CD4-positive, alpha-beta T cell treated with Interleukin-12 subunit alpha and Interleukin-12 subunit beta, for 1 hour (primary cell): ENCODE measurements around the gene ACOT6.
"Not testable (repeated sequence)": the region's sequence is repeated elsewhere in the genome, so short reads cannot be mapped to it uniquely, and the experiment has no call there.

Experiments used
- DNase-seq: peaks from one replicate; pipeline ENCODE4 v3.0.0-alpha.2; 2020

The ACOT6 gene, protein sequence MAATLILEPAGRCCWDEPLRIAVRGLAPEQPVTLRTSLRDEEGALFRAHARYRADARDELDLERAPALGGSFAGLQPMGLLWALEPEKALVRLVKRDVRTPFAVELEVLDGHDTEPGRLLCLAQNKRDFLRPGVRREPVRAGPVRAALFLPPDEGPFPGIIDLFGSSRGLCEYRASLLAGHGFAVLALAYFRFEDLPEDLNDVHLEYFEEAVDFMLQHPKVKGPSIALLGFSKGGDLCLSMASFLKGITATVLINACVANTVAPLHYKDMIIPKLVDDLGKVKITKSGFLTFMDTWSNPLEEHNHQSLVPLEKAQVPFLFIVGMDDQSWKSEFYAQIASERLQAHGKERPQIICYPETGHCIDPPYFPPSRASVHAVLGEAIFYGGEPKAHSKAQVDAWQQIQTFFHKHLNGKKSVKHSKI

DNA sequence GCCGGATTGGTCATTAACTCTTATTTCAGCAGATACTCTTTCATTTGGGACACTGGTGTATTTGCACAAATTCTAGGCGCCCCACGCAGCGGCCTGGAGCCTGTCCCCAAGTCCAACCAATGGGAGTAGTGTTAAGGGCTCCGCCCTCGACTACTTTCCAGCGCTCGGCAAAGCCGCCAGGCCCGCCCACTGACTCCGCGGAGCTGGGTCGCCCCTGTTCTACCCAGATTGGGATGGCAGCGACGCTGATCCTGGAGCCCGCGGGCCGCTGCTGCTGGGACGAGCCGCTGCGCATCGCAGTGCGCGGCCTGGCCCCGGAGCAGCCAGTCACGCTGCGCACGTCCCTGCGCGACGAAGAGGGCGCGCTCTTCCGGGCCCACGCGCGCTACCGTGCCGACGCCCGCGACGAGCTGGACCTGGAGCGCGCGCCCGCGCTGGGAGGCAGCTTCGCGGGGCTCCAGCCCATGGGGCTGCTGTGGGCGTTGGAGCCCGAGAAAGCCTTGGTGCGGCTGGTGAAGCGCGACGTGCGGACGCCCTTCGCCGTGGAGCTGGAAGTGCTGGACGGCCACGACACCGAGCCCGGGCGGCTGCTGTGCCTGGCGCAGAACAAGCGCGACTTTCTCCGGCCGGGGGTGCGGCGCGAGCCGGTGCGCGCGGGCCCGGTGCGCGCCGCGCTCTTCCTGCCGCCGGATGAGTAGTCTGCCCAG lies at the start of gene ACOT6:
Gene ACOT6, plus strand, starts transcription at position 179 of the 707 bp plus-strand sequence. Its CDS starts 55 bp downstream, at position 234.
- DNase-seq: peak; percentile 70

DNA sequence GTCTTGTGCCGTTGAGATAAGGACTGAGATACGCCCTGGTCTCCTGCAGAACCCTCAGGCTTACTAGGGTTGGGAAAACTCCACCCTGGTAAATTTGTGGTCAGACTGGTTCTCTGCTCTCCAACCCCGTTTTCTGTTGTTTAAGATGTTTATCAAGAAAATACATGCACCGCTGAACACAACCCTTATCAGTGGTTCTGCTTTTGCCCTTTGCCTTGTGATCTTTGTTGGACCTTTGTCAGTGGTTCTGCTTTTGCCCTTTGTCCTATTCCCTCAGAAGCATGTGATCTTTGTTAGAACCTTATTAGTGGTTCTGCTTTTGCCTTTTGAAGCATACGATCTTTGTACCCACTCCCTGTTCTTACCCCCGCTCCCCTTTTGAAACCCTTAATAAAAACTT lies 49.6 kb upstream of the ACOT6 start:
- DNase-seq: not testable (repeated sequence)

DNA sequence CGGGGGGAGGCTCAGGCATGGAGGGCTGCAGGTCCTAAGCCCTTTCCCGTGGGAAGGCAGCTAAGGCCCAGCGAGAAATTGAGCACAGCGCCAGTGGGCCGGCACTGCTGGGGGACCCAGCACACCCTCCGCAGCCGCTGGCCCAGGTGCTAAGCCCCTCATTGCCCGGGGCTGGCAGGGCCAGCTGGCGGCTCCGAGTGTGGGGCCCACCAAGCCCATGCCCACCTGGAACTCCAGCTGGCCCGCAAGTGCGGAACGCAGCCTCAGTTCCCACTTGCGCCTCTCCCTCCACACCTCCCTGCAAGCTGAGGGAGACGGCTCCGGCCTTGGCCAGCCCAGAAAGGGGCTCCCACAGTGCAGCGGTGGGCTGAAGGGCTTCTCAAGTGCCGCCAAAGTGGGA lies 45.9 kb upstream of the ACOT6 start:
- not testable (repeated sequence) for DNase-seq

DNA sequence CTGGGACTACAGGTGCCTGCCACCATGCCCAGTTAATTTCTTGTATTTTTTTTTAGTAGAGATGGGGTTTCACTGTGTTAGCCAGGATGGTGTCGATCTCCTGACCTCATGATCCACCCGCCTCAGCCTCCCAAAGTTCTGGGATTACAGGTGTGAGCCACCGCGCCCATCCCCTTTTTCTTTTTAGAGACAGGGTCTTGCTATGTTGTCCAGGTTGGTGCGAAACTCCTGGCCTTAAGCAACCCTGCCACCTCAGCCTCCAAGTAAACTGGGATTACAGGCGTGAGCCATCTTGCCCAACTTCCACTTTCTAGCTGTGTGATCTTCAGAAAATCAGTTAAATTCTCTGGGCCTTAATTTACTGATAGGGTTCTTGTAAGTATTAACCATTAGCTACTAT lies 45.4 kb upstream of the ACOT6 start:
- not testable (repeated sequence) for DNase-seq

DNA sequence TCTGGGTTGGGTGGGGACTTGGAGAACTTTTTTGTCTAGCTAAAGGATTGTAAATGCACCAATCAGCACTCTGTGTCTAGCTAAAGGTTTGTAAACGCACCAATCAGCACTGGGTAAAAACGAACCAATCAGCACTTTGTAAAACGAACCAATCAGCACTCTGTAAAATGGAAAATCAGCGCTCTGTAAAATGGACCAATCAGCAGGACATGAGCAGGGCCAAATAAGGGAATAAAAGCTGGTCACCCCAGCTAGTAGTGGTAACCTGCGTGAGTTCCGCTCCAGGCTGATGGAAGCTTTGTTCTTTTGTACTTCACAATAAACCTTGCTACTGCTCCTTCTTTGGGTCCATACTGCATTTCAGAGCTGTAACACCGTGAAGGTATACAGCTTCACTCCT lies 45.0 kb upstream of the ACOT6 start:
- no peak for DNase-seq

DNA sequence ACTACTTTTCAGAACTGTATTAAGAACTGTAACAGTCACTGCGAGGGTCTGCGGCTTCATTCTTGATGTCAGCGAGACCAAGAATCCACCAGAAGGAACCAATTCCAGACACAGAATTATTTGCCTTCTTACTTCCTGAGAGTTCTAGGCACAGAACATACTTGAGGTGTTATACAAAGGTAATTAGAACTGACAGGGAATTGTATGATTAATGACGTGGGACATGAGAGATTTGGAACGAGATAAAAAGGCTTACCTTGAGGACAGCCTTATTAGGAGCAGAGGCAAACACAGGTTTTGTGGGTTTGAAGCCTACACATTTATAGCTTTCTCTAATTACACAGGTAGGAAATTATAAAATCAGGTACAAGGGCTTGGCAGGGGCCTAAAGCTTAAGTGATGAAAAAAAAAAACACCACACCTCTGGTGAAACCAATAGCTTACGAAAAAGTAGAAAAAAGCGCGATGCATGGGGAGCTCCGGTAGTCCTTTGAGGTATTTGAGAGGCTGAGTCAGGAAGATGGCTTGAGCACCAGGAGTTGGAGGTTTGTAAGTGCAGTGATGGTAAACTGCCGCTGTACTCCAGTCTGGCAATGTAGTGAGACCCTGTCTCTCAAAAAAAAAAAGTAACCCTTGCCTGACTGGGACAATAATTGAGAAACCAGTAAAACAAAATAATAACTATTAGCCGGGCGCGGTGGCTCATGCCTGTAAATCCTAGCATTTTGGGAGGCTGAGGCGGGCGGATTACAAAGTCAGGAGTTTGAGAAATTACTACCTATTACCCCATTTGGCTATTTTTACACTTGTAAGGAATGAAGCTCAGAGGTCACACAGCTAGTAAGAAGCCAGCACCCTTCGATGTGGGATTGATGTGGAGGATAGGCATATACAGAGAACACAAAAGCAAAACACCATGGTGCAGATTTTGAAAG lies 44.1 kb upstream of the ACOT6 start:
- peak; percentile 26 for DNase-seq

DNA sequence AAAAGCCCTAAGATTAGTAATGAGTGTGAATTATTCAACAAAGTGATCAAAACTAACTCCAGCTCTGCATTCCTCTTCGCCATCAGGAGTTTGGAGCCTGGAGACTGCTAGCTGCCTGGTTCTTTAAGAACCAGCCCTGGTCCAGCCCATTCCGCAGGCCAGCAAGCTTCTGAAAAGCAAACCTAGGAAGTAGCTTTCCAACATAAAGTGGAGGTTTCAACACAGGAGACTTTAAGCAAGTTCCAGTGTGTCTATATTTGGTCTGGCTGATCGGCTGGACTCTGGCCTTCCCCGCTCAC lies 43.5 kb upstream of the ACOT6 start:
- not testable (repeated sequence) for DNase-seq

DNA sequence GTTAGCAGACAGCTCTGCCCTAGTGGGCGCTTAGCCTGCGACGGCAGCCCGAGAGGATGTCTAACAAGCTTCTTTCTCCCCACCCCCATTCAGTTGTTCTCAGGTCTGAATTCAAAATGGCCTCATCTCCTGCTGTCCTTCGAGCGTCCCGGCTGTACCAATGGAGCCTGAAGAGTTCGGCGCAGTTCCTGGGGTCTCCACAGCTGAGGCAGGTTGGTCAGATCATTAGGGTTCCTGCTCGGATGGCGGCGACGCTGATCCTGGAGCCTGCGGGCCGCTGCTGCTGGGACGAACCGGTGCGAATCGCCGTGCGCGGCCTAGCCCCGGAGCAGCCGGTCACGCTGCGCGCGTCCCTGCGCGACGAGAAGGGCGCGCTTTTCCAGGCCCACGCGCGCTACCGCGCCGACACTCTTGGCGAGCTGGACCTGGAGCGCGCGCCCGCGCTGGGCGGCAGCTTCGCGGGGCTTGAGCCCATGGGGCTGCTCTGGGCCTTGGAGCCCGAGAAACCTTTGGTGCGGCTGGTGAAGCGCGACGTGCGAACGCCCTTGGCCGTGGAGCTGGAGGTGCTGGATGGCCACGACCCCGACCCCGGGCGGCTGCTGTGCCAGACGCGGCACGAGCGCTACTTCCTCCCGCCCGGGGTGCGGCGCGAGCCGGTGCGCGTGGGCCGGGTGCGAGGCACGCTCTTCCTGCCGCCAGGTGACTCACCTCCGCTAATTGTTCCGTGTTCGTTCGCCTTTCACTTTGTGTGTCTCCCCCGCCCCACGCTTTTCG lies 42.9 kb upstream of the ACOT6 start, which contains the start of gene ACOT2:
Gene ACOT2, plus strand, starts transcription at position 29 of the 774 bp plus-strand sequence. Its CDS starts 28 bp downstream, at position 57.
- DNase-seq: peak; percentile 82

DNA sequence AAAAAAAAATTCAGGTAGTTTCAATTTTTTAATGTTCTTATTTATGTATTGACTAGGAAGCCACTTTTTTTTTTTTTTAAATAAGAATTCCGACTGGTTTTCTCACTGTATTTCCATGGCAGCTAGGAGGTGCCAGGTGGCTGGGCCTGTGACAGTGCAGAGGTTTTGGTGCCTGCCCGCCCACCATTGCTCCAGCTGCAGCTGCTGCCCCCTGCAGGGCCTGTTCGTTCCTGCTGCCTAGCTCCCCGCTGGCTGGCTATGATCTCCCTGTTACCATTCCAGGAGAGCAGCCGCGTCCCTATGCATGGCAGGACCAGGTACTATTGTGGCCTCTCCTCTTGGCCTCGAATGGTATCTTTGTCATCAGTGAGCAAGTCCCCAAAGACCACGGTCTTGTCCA lies 41.4 kb upstream of the ACOT6 start:
- peak; percentile 76 for DNase-seq

DNA sequence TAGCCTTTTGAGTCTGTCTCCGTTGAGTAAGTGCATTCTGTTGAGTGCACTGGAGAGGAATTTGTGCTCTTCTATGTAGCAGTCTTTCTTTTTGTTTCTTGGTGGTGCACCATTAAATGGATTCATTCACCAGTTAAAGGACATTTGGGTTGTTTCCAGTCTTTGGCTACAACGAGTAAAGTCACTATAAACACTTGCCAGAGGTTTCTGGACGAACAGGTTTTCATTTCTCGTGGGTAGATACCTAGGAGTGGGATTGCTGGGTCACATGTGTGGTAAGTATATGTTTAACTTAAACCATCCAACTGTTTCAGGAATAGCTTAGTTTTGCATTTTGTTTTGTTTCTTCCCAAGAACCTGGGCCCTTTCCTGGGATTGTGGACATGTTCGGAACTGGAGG lies 39.3 kb upstream of the ACOT6 start:
- DNase-seq: not testable (repeated sequence)

DNA sequence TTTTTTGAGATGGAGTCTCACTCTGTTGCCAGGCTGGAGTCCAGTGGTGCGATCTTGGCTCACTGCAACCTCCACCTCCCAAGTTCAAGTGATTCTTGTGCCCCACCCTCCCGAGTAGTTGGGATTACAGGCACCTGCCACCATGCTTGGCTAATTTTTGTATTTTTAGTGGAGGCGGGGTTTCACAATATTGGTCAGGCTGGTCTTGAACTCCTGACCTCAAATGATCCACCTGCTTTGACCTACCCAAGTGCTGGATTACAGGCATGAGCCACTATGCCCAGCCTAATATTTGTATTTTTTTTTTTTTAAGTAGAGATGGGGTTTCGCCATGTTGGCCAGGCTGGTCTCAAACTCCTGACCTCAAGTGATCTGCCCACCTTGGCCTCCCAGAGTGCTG lies 38.6 kb upstream of the ACOT6 start:
- not testable (repeated sequence) for DNase-seq

DNA sequence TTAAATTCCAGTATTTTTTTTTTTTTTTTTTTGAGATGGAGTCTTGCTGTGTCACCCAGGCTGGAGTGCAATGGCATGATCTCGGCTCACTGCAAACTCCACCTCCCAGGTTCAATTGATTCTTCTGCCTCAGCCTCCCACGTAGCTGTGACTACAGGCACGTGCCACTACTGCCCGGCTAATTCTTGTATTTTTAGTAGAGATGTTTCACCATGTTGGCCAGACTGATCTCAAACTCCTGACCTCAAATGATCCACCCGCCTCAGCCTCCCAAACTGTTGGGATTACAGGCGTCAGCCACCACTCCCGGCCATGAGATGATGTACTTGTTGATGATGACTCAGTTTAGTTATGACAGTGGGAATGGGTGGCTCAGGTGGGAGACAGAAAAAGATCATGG lies 38.1 kb upstream of the ACOT6 start:
- DNase-seq: not testable (repeated sequence)

DNA sequence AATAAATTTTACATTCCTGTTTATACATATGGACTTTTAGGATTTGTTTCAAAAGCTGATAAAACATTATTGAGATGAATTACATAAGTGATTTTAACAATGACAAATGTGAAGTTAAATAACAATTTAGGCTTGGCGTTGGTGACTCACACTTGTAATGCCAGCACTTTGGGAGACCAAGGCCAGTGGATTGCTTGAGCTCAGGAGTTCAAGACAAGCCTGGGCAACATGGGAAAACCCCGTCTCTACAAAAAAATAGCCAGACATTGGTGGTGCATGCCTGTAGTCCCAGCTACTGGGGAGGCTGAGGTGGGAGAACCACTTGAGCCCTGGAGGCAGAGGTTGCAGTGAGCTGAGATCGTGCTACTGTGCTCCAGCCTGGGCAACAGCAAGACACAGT lies 35.9 kb upstream of the ACOT6 start:
- no peak for DNase-seq

DNA sequence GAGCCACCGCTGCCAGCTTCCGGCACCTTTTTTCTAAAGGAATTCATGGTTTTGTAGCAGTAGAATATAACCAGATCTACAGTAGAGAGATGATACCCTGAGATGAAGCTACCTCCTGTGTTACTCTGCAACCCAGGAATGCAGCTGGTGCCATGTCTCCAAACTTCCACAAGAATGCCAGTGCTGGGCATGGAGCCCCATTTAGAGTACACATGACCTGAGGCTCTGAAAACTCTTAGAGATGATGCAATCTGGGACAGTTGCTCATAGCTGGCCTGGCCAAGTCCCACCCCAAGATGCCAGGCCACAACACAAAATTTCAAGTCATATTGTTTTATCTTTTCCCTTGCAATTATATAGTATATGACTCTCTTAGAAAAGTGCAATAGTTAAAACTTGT lies 35.1 kb upstream of the ACOT6 start:
- DNase-seq: not testable (repeated sequence)

DNA sequence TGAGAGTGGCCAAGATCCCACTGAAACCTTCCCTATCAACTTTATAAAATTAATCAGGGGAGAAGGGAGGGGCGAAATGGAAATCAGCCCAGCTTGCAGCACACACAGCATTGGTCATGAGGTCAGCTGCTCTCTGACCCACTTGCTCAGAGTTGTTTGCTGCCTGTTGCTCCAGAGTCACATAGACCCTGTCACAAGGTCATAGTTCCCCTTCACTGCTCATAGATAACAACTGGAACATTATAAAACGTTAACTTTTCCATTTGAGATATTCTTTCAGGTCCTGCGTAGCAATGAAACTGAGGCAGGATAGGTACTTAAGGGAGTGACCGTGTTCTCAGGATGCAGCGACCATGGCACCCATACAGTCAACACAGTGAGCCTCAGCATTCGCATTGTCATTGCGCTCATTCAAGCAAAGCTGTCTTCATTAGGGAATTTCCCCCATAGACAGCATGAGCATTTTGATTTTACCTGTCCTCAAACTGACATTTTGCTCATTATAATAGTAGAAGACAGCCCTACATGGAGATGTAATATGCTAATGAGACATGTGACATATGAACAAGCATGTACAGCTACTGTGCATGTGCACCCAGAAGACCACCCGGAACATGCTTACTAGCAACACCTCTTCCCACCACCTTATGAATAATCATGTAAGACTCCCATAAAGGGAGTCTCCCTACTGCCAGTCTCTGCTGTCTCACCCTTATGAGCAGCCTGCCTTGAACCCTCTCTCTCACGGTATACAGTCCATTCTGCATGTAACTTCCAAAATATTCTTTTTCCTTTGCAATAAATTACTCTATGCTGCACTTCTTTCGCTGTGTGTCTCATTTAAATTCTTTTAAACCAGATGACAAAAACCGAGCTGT lies 30.0 kb upstream of the ACOT6 start:
- not testable (repeated sequence) for DNase-seq

DNA sequence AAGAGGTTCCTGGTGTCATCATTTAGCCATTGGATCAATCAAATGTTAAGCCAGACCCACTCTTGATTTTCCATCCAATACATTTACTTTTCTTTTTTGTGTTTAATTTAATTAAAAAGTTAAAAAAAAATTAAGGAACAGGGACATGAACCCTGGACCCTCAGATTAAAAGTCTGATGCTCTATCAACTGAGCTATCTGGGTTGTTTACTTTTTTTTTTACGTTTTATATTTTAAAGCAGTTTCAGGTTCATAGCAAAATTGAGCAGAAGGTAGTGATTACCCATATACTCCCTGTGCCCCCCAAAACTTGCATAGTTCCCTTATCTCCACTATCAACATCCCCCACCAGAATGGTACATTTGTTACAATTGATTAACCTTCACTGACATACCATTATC lies 23.6 kb upstream of the ACOT6 start:
- DNase-seq: no peak

DNA sequence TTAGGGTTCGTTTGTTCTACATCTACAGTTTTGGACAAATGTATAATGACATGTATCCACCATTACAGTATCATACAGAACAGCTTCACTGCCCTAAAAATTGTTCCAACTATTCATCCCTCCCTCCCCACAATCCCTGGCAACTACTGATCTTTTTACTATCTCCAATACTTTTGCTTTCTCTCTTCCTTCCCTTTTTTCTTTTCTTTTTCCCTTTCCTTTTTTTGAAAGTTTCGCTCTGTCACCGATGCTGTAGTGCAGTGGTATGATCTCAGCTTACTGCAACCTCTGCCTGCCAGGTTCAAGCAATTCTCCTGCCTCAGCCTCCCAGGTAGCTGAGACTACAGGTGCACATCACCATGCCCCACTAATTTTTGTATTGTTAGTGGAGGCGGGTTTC lies 23.2 kb upstream of the ACOT6 start:
- no peak for DNase-seq

DNA sequence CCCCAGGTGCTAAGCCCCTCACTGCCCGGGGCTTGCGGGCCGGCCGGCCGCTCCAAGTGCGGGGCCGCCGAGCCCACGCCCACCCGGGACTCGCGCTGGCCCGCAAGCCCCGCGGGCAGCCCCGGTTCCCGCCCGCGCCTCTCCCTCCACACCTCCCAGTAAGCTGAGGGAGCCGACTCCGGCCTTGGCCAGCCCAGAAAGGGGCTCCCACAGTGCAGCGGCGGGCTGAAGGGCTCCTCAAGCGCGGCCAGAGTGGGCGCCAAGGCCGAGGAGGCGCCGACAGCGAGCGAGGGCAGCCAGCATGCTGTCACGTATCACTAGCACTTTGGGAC lies 21.7 kb upstream of the ACOT6 start:
- not testable (repeated sequence) for DNase-seq

DNA sequence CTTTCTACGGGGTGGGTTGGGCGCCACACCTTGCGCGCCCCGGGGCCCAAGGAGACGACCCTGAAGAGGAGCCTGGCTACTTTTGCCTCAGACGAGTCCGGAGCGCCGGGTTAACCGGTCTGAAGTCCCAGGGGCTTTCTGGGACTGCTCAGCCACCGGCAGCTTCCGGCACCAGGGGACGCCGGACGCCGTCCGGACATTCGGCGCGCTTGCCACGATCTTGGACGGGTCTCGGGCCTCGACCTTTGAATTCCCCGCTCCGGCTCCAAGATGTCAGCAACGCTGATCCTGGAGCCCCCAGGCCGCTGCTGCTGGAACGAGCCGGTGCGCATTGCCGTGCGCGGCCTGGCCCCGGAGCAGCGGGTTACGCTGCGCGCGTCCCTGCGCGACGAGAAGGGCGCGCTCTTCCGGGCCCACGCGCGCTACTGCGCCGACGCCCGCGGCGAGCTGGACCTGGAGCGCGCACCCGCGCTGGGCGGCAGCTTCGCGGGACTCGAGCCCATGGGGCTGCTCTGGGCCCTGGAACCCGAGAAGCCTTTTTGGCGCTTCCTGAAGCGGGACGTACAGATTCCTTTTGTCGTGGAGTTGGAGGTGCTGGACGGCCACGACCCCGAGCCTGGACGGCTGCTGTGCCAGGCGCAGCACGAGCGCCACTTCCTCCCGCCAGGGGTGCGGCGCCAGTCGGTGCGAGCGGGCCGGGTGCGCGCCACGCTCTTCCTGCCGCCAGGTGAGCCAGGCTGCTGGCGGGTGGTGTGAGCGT lies 20.4 kb upstream of the ACOT6 start, which contains the start of gene ACOT4:
Gene ACOT4, plus strand, starts transcription at position 184 of the 760 bp plus-strand sequence. Its CDS starts 87 bp downstream, at position 271.
- DNase-seq: peak; percentile 66

DNA sequence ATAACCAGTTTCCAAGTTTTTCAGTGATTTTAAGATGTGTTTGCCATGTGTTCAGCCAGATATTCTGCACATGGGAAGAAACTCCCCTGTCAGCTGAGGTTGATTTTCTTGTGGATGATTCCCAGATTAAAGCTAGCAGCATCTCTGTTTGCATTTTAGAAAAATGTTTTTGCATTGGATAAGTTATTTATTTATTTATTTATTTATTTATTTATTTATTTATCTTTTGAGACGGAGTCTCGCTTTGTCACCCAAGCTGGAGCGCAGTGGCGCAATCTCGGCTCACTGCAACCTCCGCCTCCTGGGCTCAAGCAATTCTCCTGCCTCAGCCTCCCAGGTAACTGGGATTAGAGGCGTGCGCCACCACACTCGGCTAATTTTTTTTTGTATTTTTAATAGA lies 17.8 kb upstream of the ACOT6 start:
- DNase-seq: no peak

DNA sequence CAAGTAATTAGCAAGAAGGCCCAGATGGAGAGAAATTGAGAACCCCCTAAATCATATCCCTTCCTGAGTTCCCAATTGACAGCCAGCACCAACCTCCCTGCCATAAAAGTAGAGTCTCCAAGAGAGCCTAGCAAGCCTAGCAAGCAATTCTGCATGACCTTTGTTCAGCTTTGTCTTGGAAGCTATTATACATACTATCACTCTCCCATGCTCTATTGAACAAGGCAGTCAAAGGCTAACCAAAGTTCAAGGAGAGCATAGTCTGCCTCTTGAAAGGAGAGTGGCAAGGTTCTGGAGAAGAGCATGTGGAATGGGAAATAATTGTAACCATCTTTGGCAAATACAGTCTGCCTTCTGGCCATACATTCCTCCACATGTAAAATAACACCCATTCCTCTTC lies 12.8 kb upstream of the ACOT6 start:
- DNase-seq: no peak
